MCF 10A (cell line): ENCODE measurements around the gene TMED3. TPM values are rescaled to one million over a fixed set of nuclear protein-coding genes. Genes with fewer than 3 reads are reported as not detected.

ENCODE experiments used
- BruUV-seq: library from RNA; stranded (reverse); fragments of 400-500 nt; replicated peaks from 2 replicates; lab custom pipeline; 2021; lab: Mats Ljungman, UMichigan
- CTCF ChIA-PET: fragments of 300-600 bp; sonication (Branson Sonifier 250); formaldehyde crosslinking; extraction: SDS; loops from one replicate; lab custom pipeline; 2021; ENCODE audit warnings: antibody characterized with exemption, inconsistent platforms; lab: Yijun Ruan, JAX
- POLR2A ChIA-PET: fragments of 300-600, 350-650 bp; sonication (Branson Sonifier 250); formaldehyde crosslinking; extraction: SDS; loops from one replicate; lab custom pipeline; 2020; ENCODE audit warnings: antibody characterized with exemption, inconsistent platforms; lab: Yijun Ruan, JAX
- DNase-seq: peaks from one replicate; pipeline ENCODE4 v3.0.0-alpha.2; 2018; ENCODE audit not compliant: unreplicated experiment
- H3K27ac Mint-ChIP-seq: one replicate; pipeline ENCODE4 v1.8.0; 2022; ENCODE audit warnings: mild to moderate bottlenecking, low read depth, mixed read lengths; ENCODE audit not compliant: unreplicated experiment
- H3K27me3 Mint-ChIP-seq: one replicate; pipeline ENCODE4 v1.8.0; 2022; ENCODE audit warnings: mixed read lengths; ENCODE audit not compliant: insufficient read depth, unreplicated experiment
- H3K36me3 Mint-ChIP-seq: one replicate; pipeline ENCODE4 v1.8.0; 2022; ENCODE audit warnings: mild to moderate bottlenecking, moderate library complexity, mixed read lengths; ENCODE audit not compliant: insufficient read depth, unreplicated experiment
- H3K4me1 Mint-ChIP-seq: one replicate; pipeline ENCODE4 v1.8.0; 2022; ENCODE audit warnings: mixed read lengths; ENCODE audit not compliant: insufficient read depth, unreplicated experiment
- H3K4me3 Mint-ChIP-seq: one replicate; pipeline ENCODE4 v1.8.0; 2022; ENCODE audit warnings: mild to moderate bottlenecking, moderate library complexity, mixed read lengths; ENCODE audit not compliant: unreplicated experiment
- H3K9me3 Mint-ChIP-seq: one replicate; pipeline ENCODE4 v1.8.0; 2022; ENCODE audit warnings: mixed read lengths; ENCODE audit not compliant: unreplicated experiment
- CTCF ChIP-seq: fragments of 200-600 bp; IDR thresholded peaks from one replicate; pipeline ENCODE4 v1.8.0; 2022; ENCODE audit warnings: antibody characterized with exemption, mild to moderate bottlenecking; ENCODE audit not compliant: unreplicated experiment
- intact Hi-C: fragments of 100-400 bp; cut with micrococcal nuclease; formaldehyde crosslinking; loops from 2 replicates; pipeline ENCODE4 v1.14.1; 2022
- total RNA-seq: library from RNA; stranded (reverse); gene quantifications from 2 replicates; pipeline ENCODE4 v1.2.3, GENCODE V29; 2022

TMED3 gene
- total RNA-seq, 1 experiment from 2014 or later: 70.0 TPM

- CTCF ChIA-PET: interaction anchor here (0.5 to 1.6 kb wide), 12 partner anchors 10 to 1929 kb away, joined by 3 to 6 read pairs (median 3); no protein-coding TSS in a partner anchor
- no TSS peak for BruUV-seq
- no peaks in the 10 kb centered on the region for H3K4me1 Mint-ChIP-seq
- DNase-seq: no peak
- H3K9me3 Mint-ChIP-seq: no peaks in the 10 kb centered on the region
- POLR2A ChIA-PET: no interaction called here
- no peak overlapping the region for H3K27ac Mint-ChIP-seq
- H3K36me3 Mint-ChIP-seq: no peaks in the 10 kb centered on the region
- no peaks in the 10 kb centered on the region for H3K27me3 Mint-ChIP-seq
- TF ChIP-seq CTCF: no peak
- H3K4me3 Mint-ChIP-seq: no peak overlapping the region
- intact Hi-C loops: no loop called here
Observed at GRCh38 chr15:79337591-79337990, 26.7 kb downstream of the TMED3 start.

DNA sequence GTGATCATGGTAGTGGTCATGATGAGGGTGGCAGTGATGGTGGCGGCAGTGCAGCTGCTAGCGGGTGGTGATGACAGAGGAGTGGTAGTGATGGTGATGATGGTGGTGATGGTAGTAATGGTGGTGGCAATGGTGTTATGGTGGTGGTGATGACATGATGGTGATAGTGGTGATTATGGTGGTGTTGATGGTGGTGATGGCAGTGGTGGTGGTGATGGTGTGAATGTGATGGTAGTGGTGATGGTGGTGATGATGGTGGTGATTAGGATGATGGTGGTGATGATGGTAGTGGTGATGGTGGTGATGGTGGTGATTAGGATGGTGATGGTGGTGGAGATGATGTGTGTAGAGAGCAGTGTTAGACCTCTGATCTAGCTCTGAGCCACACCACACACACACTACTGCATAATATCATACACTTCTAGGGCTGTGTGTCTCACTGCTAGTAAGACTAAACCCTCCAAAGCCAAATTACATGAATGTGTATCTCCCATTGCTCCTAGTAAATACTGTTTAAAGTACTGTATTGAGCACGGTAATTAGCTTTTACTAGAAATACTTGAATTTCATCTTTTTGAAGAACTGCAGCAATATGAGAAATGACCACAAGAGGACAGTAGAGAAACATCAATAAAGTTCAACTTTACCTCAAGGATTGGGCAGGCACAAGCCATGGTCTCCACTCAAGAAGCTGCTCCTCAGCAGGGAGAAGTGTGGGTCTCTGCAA lies 28.8 kb downstream of the TMED3 start:
- no peaks in the 10 kb centered on the region for H3K27me3 Mint-ChIP-seq
- no TSS peak for BruUV-seq
- DNase-seq: peak; percentile 47
- POLR2A ChIA-PET: interaction anchor here (0.6 kb wide), 1 partner anchor 473 kb away, joined by 3 read pairs; no protein-coding TSS in a partner anchor
- no peaks in the 10 kb centered on the region for H3K4me1 Mint-ChIP-seq
- intact Hi-C loops: loop anchor here (1.0 to 2.0 kb wide), 3 partner anchors 257 to 654 kb away; no protein-coding TSS in a partner anchor
- CTCF ChIA-PET: interaction anchor here (0.5 to 3.3 kb wide), 44 partner anchors 10 to 987 kb away, joined by 3 to 50 read pairs (median 4); no protein-coding TSS in a partner anchor
- H3K36me3 Mint-ChIP-seq: no peaks in the 10 kb centered on the region
- no peaks in the 10 kb centered on the region for H3K9me3 Mint-ChIP-seq
- no peak overlapping the region for H3K27ac Mint-ChIP-seq
- no peak overlapping the region for H3K4me3 Mint-ChIP-seq
- peak; percentile 72 for TF ChIP-seq CTCF

DNA sequence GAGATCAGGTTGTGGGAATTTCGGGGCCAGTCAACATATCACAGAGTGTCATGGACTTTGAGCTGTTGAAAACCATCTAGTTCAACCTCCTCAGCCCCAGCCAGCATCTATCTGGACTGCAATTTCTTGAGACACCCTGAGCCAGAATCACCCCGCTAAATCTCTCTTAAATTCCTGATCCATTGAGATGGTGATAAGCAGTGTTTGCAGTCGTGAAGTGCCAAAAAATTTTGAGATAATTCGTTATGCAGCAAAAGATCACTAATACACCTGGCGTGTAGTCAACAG lies 29.3 kb downstream of the TMED3 start:
- ChIA-PET POLR2A (interaction anchor here (0.6 kb wide), 1 partner anchor 472 kb away, joined by 3 read pairs; no protein-coding TSS in a partner anchor), CTCF (interaction anchor here (0.6 to 3.3 kb wide), 28 partner anchors 9 to 986 kb away, joined by 3 to 50 read pairs (median 4); no protein-coding TSS in a partner anchor)
- BruUV-seq: no TSS peak
- no peak for TF ChIP-seq CTCF
- Mint-ChIP-seq H3K27me3 (no peaks in the 10 kb centered on the region), H3K36me3 (no peaks in the 10 kb centered on the region), H3K4me3 (no peak overlapping the region), H3K27ac (no peak overlapping the region), H3K9me3 (no peaks in the 10 kb centered on the region), H3K4me1 (no peaks in the 10 kb centered on the region)
- intact Hi-C loops: loop anchor here (1.0 to 2.0 kb wide), 3 partner anchors 256 to 653 kb away; no protein-coding TSS in a partner anchor
- DNase-seq: no peak

DNA sequence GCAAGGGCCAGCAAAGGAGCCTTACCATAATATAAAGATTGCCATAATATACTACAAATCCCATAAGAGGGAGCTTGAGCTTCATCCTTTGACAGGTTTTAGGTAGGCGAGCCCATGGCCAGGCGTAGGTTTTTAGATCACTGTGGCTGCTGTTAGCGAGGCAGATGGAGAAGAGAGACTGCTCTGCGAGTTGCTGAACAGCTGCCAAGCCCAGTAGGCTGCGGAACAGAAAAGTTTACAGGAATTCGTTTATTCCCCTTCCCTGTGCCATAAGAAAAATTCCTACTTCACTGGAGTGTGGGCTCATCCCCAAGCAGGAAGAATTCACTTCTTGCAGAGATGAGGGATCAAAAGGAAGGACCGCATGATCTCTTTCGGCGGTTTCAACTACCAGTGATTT lies 30.5 kb downstream of the TMED3 start:
- Mint-ChIP-seq H3K9me3 (no peaks in the 10 kb centered on the region), H3K27me3 (no peaks in the 10 kb centered on the region), H3K27ac (no peak overlapping the region), H3K4me3 (no peak overlapping the region), H3K36me3 (no peaks in the 10 kb centered on the region), H3K4me1 (no peaks in the 10 kb centered on the region)
- ChIA-PET CTCF (interaction anchor here (0.6 to 3.3 kb wide), 6 partner anchors 8 to 551 kb away, joined by 3 to 50 read pairs (median 8); no protein-coding TSS in a partner anchor), POLR2A (no interaction called here)
- intact Hi-C loops: loop anchor here (2.0 kb wide), 1 partner anchor 511 kb away; no protein-coding TSS in a partner anchor
- BruUV-seq: no TSS peak
- DNase-seq: no peak
- no peak for TF ChIP-seq CTCF
